ENCODE measurements around the gene GNG11.

DNA sequence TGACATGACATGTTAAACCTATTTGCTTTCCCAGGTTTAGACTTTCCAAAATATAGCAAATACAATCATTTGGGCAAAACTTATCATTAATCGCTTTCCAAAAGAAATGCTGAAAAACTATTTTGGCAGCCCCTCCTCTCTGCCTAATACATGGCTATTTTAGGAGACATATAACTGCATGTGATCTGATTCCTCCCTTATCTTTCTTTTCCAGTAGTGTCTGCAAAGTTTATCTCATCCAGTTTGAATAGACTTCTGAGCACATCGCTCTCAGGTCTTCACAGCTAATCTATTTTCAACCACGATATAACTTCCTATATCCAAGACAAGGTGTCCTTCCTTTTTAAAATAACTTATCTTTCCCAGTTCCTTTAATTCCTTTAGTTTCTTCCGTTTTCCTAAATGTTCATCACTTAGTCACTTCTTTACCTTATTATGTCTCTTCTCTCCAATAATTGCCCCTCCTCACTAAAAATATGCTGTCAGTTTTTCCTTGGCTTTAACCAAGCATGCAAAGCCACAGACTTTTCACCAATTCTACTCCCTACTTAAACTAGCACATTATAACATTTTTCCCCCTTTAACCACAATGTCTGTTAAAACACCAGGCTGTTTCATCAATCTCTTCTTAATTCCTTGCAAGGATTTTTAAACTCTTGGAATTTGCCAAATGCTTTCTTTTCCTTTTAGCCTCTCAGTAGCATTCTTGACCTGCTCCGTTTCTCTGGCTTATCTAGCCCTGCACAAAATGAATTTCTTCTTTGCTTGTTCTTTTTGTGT lies 24.4 kb downstream of the GNG11 start:
- no peak for TF ChIP-seq CTCF (IDR thresholded peaks at IDR 0.05)
- TF ChIP-seq POLR2AphosphoS5 (IDR thresholded peaks at IDR 0.05), result no peak
- TF ChIP-seq POLR2A (IDR thresholded peaks at IDR 0.05), result no peak
- no peak for TF ChIP-seq EP300 (IDR thresholded peaks at IDR 0.05)
